Thoracic aorta (tissue), 2 donors: Measurements from ENCODE around the gene ARMH3. TPM values are rescaled to one million over a fixed set of nuclear protein-coding genes. Genes with fewer than 3 reads are reported as not detected.

Experiments used
- ATAC-seq: fragments of 150-250 bp; one replicate; pipeline ENCODE4 v1.8.0; 2017; ENCODE audit warnings: low read depth; ENCODE audit not compliant: insufficient number of reproducible peaks, low FRiP score
- DNase-seq: peaks from one replicate; pipeline ENCODE4 v3.0.0-alpha.2; 2020; ENCODE audit warnings: low spot score
- H3K27ac ChIP-seq, 2 donors: fragments of 200-600 bp; sonication (generic); 1 replicate in 1 of 2; 2 replicates in 1 of 2; pipeline ENCODE4 v1.5.1; 2016; ENCODE audit warnings: mild to moderate bottlenecking in 2 of 2, moderate library complexity in 2 of 2
- H3K27me3 ChIP-seq: fragments of 200-600 bp; sonication (generic); replicated peaks from 2 replicates; pipeline ENCODE4 v1.6.0; 2016; ENCODE audit warnings: mild to moderate bottlenecking; ENCODE audit not compliant: insufficient read depth
- H3K36me3 ChIP-seq: fragments of 200-600 bp; sonication (generic); one replicate; pipeline ENCODE4 v1.5.1; 2016
- H3K4me1 ChIP-seq, 2 donors: fragments of 200-600 bp; sonication (generic); 1 replicate in 1 of 2; 2 replicates in 1 of 2; pipeline versions ENCODE4 v1.5.1 to v1.6.0; 2016; ENCODE audit warnings: low read depth in 2 of 2, mild to moderate bottlenecking in 1 of 2; ENCODE audit not compliant: control insufficient read depth in 1 of 2
- H3K4me3 ChIP-seq: fragments of 200-600 bp; sonication (generic); 2 replicates; pipeline ENCODE4 v1.5.1; 2016; ENCODE audit warnings: mild to moderate bottlenecking
- H3K9me3 ChIP-seq: fragments of 200-600 bp; sonication (generic); 2 replicates; pipeline ENCODE4 v1.5.1; 2016
- total RNA-seq, 2 donors: library from RNA; depleted of rRNA; stranded (reverse); fragments of >200 nt; gene quantifications; one replicate each; pipeline versions ENCODE4 v1.1.0 to v1.2.3, GENCODE V29; 2016
- TF ChIP-seq, protein P1 (sequence below): fragments of 200-600 bp; sonication (generic); IDR thresholded peaks from one replicate; pipeline ENCODE4 v1.5.1; 2019; ENCODE audit warnings: antibody characterized with exemption

Gene ARMH3
- total RNA-seq, 2 donors from 2014 or later: 21.1 TPM

DNA sequence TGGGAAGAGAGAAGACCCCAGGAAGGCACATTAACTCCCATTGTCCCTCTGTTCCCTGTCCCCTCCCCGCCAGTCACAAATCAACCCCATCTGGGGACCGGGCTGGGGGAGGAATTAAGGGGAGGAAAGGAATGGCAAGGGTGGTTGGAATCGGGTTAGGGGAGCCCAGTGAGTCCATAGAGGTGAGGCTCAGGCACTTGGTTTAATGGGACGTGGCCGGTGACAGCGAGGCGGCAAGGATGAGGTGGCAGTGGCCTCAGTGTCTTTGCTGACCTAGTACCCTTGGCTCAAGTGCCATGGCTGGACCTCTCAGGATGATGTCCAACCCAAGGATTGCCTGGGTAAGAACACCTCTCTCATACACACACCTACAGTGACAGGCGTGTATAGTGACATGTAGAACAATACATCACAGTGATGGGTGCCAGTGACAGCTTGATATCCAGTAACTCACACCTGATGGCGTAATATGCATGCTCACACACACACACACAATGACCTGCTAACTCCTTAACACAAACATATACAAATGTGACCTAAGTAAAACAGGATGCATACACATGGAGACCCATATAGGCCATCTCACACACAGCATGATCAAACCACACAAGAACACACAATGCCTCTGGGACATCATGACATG, 224.7 kb downstream of the ARMH3 start:
- Histone ChIP-seq H3K27me3 (no peaks in the 10 kb centered on the region), H3K36me3 (no peaks in the 10 kb centered on the region), H3K4me1 (peaks cover 6 to 18% of the 10 kb centered on the region in 2 donors), H3K27ac (no peak overlapping the region), H3K4me3 (peak overlapping the region; percentile 73), H3K9me3 (no peaks in the 10 kb centered on the region)
- TF ChIP-seq, protein P1, sequence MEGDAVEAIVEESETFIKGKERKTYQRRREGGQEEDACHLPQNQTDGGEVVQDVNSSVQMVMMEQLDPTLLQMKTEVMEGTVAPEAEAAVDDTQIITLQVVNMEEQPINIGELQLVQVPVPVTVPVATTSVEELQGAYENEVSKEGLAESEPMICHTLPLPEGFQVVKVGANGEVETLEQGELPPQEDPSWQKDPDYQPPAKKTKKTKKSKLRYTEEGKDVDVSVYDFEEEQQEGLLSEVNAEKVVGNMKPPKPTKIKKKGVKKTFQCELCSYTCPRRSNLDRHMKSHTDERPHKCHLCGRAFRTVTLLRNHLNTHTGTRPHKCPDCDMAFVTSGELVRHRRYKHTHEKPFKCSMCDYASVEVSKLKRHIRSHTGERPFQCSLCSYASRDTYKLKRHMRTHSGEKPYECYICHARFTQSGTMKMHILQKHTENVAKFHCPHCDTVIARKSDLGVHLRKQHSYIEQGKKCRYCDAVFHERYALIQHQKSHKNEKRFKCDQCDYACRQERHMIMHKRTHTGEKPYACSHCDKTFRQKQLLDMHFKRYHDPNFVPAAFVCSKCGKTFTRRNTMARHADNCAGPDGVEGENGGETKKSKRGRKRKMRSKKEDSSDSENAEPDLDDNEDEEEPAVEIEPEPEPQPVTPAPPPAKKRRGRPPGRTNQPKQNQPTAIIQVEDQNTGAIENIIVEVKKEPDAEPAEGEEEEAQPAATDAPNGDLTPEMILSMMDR: no peak
- DNase-seq (no peak), ATAC-seq (no peak)

DNA sequence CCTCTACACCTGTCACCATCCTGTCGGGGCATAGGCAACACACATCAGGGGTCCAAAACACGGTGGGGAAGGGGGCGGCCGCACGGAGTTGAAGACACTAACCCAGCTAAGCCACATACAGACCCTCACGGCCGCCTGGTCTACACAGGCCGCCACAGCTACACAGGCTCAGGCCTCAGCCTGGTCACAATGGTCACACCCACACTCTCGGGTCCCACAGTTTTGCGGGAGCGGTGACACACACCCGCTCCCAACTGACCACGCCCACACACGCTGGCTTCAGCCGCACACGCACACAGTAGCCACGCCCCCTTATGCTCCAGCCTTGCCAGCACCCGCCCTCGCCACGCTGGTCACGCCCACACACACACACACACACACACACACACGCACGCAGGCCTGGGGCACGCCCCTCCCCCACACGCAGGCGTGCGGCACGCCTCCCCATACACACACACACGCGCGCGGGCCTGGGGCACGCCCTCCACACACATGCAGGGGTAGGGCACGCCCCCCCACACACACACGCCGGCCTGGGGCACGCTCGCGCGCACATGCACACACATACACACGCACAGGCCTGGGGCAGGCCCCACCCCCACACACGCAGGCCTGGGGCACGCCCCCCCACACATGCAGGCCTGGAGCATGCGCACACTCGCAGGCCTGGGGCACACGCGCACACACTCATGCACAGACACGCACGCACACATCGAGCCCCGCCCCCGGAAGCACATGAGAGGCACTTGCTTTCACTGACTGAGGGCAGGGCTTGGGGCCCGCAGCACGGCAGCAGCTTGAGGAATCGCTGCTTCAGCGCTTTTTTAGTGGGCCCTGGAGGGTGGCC, 225.4 kb downstream of the ARMH3 start:
- ATAC-seq (peak; percentile 27), DNase-seq (peak; percentile 73)
- Histone ChIP-seq H3K4me3 (peak overlapping the region; percentile 73), H3K27ac (no peak overlapping the region), H3K36me3 (no peaks in the 10 kb centered on the region), H3K9me3 (no peaks in the 10 kb centered on the region), H3K4me1 (peaks cover 6 to 18% of the 10 kb centered on the region in 2 donors), H3K27me3 (no peaks in the 10 kb centered on the region)
- TF ChIP-seq, protein P1: no peak

- Histone ChIP-seq H3K4me3 (peak overlapping the region; percentile 73), H3K9me3 (no peaks in the 10 kb centered on the region), H3K4me1 (peaks cover 6 to 18% of the 10 kb centered on the region in 2 donors), H3K36me3 (no peaks in the 10 kb centered on the region), H3K27me3 (no peaks in the 10 kb centered on the region), H3K27ac (no peak overlapping the region)
- DNase-seq: no peak
- no peak for ATAC-seq
- TF ChIP-seq, protein P1: no peak
Observed at GRCh38 chr10:101829561-101830315, 226.2 kb downstream of the ARMH3 start.

GRCh38 chr10:101828766-101829551, 227.0 kb downstream of the ARMH3 start:
- H3K4me3 ChIP-seq: peak overlapping the region; percentile 41
- H3K27ac ChIP-seq: no peak overlapping the region
- H3K9me3 ChIP-seq: no peaks in the 10 kb centered on the region
- no peaks in the 10 kb centered on the region for H3K36me3 ChIP-seq
- H3K27me3 ChIP-seq: no peaks in the 10 kb centered on the region
- DNase-seq (no peak), ATAC-seq (no peak)
- H3K4me1 ChIP-seq: peaks cover 6 to 18% of the 10 kb centered on the region in 2 donors
- TF ChIP-seq, protein P1: no peak
